AG09309 (cell line): ENCODE data around the gene SDSL.

Experiments
- DNase-seq: peaks from one replicate; pipeline ENCODE4 v3.0.0-alpha.2; 2010; ENCODE audit warnings: low read depth
- H3K4me3 ChIP-seq: 2 replicates; pipeline ENCODE4 v1.5.1; 2011; ENCODE audit warnings: mild to moderate bottlenecking, low read depth, low read length, moderate library complexity; ENCODE audit not compliant: control insufficient read depth
- TF ChIP-seq, protein P1 (sequence below): IDR thresholded peaks from 2 replicates; pipeline ENCODE4 v1.5.1; 2011; ENCODE audit warnings: mild to moderate bottlenecking, low read depth, low read length, inconsistent platforms; ENCODE audit not compliant: insufficient read depth, control insufficient read depth; ENCODE audit errors: missing control alignments

The SDSL gene

DNA sequence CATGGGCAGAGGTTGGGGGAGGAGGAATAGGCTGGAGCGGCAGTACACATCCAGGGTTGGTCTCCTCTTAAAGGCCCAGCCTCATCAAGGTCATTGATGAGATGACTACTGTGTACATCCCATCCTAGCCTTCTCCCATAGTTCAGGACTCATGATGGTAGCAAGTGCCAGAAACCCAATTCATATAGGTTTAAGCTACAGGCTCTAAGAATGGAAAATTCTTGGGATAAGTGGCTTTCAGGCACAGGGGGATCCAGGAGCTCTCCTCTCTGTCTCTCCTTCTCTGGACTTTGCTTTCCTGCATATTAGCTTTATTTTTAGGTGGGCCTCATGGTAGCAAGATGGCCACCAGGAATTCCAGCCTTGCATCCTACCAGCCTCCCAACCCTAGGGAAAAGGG, 6.3 kb downstream of the SDSL start:
- no peak for DNase-seq
- TF ChIP-seq, protein P1, sequence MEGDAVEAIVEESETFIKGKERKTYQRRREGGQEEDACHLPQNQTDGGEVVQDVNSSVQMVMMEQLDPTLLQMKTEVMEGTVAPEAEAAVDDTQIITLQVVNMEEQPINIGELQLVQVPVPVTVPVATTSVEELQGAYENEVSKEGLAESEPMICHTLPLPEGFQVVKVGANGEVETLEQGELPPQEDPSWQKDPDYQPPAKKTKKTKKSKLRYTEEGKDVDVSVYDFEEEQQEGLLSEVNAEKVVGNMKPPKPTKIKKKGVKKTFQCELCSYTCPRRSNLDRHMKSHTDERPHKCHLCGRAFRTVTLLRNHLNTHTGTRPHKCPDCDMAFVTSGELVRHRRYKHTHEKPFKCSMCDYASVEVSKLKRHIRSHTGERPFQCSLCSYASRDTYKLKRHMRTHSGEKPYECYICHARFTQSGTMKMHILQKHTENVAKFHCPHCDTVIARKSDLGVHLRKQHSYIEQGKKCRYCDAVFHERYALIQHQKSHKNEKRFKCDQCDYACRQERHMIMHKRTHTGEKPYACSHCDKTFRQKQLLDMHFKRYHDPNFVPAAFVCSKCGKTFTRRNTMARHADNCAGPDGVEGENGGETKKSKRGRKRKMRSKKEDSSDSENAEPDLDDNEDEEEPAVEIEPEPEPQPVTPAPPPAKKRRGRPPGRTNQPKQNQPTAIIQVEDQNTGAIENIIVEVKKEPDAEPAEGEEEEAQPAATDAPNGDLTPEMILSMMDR, result no peak
- no peak overlapping the region for H3K4me3 ChIP-seq

DNA sequence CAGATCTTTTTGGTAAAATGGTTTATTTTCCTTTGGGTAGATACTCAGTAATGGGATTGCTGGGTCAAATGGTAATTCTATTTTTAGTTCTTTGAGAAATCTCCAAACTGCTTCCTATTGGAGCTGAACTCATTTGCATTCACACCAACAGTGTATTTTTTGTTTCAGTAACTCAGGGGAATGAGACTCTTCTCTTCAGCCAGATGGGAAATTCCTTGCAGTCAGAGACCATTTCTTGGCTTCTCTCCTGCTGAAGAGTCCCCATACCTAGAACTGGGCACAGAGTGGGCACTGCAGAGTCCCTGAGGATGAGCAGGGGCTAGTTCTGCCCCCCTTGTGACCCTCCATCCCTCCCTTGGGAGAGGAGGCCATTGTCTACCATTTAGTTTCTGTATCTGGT, 10.8 kb downstream of the SDSL start:
- TF ChIP-seq, protein P1, result no peak
- no peak for DNase-seq
- no peak overlapping the region for H3K4me3 ChIP-seq

DNA sequence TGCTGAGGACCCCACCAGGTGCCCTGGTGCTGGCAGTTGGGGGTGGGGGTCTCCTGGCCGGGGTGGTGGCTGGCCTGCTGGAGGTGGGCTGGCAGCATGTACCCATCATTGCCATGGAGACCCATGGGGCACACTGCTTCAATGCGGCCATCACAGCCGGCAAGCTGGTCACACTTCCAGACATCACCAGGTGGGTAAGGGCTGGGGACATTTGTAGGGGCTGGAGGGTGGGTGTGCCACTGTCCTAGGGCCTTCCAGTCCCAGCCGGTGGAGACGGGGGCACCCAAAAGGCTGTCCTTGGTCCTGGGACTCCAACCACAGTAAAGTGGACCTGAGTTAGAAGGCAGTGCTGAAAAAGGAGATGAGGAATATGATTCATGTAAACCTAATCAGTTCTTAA, 13.2 kb downstream of the SDSL start:
- TF ChIP-seq, protein P1, result no peak
- DNase-seq, result no peak
- H3K4me3 ChIP-seq, result no peak overlapping the region

DNA sequence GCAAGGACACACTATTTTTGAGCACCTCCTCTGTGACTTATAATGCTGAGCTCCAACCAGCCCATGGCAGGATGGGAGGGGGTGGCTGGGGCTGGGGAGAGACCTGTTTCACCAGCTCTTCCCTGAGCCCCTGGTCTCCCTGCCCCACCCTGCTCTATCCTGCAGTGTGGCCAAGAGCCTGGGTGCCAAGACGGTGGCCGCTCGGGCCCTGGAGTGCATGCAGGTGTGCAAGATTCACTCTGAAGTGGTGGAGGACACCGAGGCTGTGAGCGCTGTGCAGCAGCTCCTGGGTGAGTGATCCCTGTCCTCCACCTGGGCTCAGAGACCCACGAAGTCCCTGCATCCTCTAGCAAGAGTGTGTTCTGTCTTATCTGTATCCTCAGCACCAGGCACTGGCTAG, 14.4 kb downstream of the SDSL start:
- no peak overlapping the region for H3K4me3 ChIP-seq
- DNase-seq, result no peak
- TF ChIP-seq, protein P1, result no peak

DNA sequence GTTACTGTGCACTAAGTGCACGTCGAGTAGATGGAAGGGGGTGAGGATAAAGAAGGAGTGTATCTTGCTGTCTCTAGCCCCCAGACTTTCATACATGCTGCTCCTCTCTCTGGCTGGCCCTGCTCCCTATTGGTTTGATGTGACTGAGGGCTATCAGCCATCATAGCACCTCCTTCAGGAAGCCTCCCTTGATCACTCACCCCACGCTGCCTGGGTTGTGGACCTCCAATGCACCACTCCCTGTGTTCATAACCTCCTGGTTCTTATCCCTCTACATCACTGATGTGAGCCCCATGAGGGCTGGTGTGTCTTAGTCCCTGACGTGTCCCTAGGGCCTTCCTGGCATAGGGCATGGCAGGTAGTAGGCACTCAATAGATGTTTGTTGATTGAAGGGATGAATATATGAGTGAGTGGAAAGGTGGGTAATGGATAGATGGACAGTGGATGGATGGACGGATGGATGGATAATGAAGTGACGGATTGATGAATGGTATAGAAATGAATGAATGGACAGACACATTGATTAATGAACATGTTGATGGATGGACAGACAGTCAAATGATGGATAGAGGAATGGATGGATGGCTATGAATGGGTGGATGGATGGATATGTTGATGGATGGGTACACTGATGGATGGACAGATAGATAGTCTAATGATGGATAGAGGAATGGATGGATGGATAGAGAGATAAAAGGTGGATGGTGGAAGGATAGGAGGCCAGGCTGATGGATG, 15.0 kb downstream of the SDSL start:
- no peak for DNase-seq
- no peak overlapping the region for H3K4me3 ChIP-seq
- TF ChIP-seq, protein P1, result no peak

DNA sequence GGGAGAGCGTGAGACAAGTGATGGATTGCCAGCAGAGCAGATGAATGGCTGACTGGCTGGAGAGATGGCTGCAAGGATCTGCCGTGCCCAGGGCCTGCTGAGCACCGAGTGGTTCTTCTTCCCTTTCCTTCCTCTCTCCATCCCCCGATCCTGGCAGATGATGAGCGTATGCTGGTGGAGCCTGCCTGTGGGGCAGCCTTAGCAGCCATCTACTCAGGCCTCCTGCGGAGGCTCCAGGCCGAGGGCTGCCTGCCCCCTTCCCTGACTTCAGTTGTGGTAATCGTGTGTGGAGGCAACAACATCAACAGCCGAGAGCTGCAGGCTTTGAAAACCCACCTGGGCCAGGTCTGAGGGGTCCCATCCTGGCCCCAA, 15.5 kb downstream of the SDSL start:
- no peak overlapping the region for H3K4me3 ChIP-seq
- DNase-seq, result no peak
- TF ChIP-seq, protein P1, result no peak
